Mucosa of stomach (tissue), 1 donor: ENCODE results near the gene LIN37.

ENCODE experiments used
- H3K27me3 ChIP-seq: one replicate; pipeline ENCODE4 v1.7.0; 2013; ENCODE audit warnings: mild to moderate bottlenecking, low read length; ENCODE audit not compliant: control insufficient read depth, insufficient read depth
- H3K36me3 ChIP-seq: one replicate; pipeline ENCODE4 v1.7.0; 2013; ENCODE audit warnings: low read length; ENCODE audit not compliant: control insufficient read depth, insufficient read depth
- H3K4me1 ChIP-seq: one replicate; pipeline ENCODE4 v1.7.0; 2013; ENCODE audit warnings: mild to moderate bottlenecking, low read length; ENCODE audit not compliant: control insufficient read depth, insufficient read depth
- H3K4me3 ChIP-seq: one replicate; pipeline ENCODE4 v1.7.0; 2013; ENCODE audit warnings: low read length
- H3K9ac ChIP-seq: one replicate; pipeline ENCODE4 v1.7.0; 2013; ENCODE audit warnings: mild to moderate bottlenecking, low read length, moderate library complexity
- H3K9me3 ChIP-seq: one replicate; pipeline ENCODE4 v1.7.0; 2013; ENCODE audit warnings: mild to moderate bottlenecking, low read length, moderate library complexity; ENCODE audit not compliant: control insufficient read depth
- donor health status: Pancreatic carcinoma.

The LIN37 gene

GRCh38 chr19:35741203-35741515 is 7.2 kb upstream of the LIN37 start:
- Histone ChIP-seq H3K4me3 (peak overlapping the region; percentile 69), H3K36me3 (peaks cover 4% of the 10 kb centered on the region)

GRCh38 chr19:35742121-35742724 is 6.2 kb upstream of the LIN37 start, which contains the start of gene IGFLR1:
IGFLR1 (minus strand) TSS chr19:35742452; CDS start chr19:35741180, 1,272 bp downstream.
- no peaks in the 10 kb centered on the region for H3K27me3 ChIP-seq
- no peaks in the 10 kb centered on the region for H3K36me3 ChIP-seq
- peaks cover 27% of the 10 kb centered on the region for H3K4me1 ChIP-seq
- no peaks in the 10 kb centered on the region for H3K9me3 ChIP-seq
- no peak within 1 kb of the TSS for H3K4me3 ChIP-seq
- no peak within 1 kb of the TSS for H3K9ac ChIP-seq

More at GRCh38 chr19:35741203-35741515, 7.2 kb upstream of the LIN37 start:
- Histone ChIP-seq H3K27me3 (no peaks in the 10 kb centered on the region), H3K9ac (peak overlapping the region; percentile 52), H3K4me1 (peaks cover 23% of the 10 kb centered on the region), H3K9me3 (no peaks in the 10 kb centered on the region)

GRCh38 chr19:35743640-35744429 is 4.5 kb upstream of the LIN37 start:
- peaks cover 33% of the 10 kb centered on the region for H3K4me1 ChIP-seq
- no peaks in the 10 kb centered on the region for H3K9me3 ChIP-seq
- H3K9ac ChIP-seq, result no peak overlapping the region
- H3K36me3 ChIP-seq, result no peaks in the 10 kb centered on the region
- no peaks in the 10 kb centered on the region for H3K27me3 ChIP-seq
- peak overlapping the region; percentile 26 for H3K4me3 ChIP-seq

- H3K9me3 ChIP-seq, result no peaks in the 10 kb centered on the region
- peak overlapping the region; percentile 26 for H3K4me3 ChIP-seq
- H3K9ac ChIP-seq, result peak overlapping the region; percentile 96
- H3K36me3 ChIP-seq, result no peaks in the 10 kb centered on the region
- no peaks in the 10 kb centered on the region for H3K27me3 ChIP-seq
- peaks cover 37% of the 10 kb centered on the region for H3K4me1 ChIP-seq
Observed at GRCh38 chr19:35744430-35745327, 3.7 kb upstream of the LIN37 start.

- Histone ChIP-seq H3K4me1 (peaks cover 31% of the 10 kb centered on the region), H3K9me3 (no peaks in the 10 kb centered on the region), H3K4me3 (peak within 1 kb of the TSS; percentile 85), H3K27me3 (no peaks in the 10 kb centered on the region), H3K9ac (peak within 1 kb of the TSS; percentile 96), H3K36me3 (no peaks in the 10 kb centered on the region)
Observed at GRCh38 chr19:35745328-35746086, 2.9 kb upstream of the LIN37 start, which contains the start of the genes PSENEN and U2AF1L4. PSENEN (plus strand) TSS chr19:35745651; CDS start chr19:35745931, 280 bp downstream. U2AF1L4 (minus strand) TSS chr19:35745418; CDS start chr19:35745391, 27 bp downstream.

GRCh38 chr19:35746087-35746462 is 2.3 kb upstream of the LIN37 start:
- Histone ChIP-seq H3K9ac (peak overlapping the region; percentile 96), H3K27me3 (no peaks in the 10 kb centered on the region), H3K4me3 (peak overlapping the region; percentile 85), H3K36me3 (no peaks in the 10 kb centered on the region), H3K9me3 (no peaks in the 10 kb centered on the region), H3K4me1 (peaks cover 31% of the 10 kb centered on the region)

GRCh38 chr19:35746531-35746930 is 1.8 kb upstream of the LIN37 start:
- peak overlapping the region; percentile 96 for H3K9ac ChIP-seq

GRCh38 chr19:35750167-35750566 is 1.8 kb downstream of the LIN37 start:
- no peak overlapping the region for H3K9ac ChIP-seq
- H3K9me3 ChIP-seq, result no peaks in the 10 kb centered on the region
- peaks cover 26% of the 10 kb centered on the region for H3K4me1 ChIP-seq
- no peak overlapping the region for H3K4me3 ChIP-seq
- peaks cover 12% of the 10 kb centered on the region for H3K36me3 ChIP-seq
- H3K27me3 ChIP-seq, result peaks cover 2% of the 10 kb centered on the region

More at GRCh38 chr19:35746531-35746930, 1.8 kb upstream of the LIN37 start:
- no peaks in the 10 kb centered on the region for H3K27me3 ChIP-seq
- no peak overlapping the region for H3K4me3 ChIP-seq
- no peaks in the 10 kb centered on the region for H3K9me3 ChIP-seq
- peaks cover 31% of the 10 kb centered on the region for H3K4me1 ChIP-seq
- H3K36me3 ChIP-seq, result no peaks in the 10 kb centered on the region

- H3K36me3 ChIP-seq, result peaks cover 12% of the 10 kb centered on the region
- H3K27me3 ChIP-seq, result peaks cover 18% of the 10 kb centered on the region
- no peak overlapping the region for H3K9ac ChIP-seq
- no peak overlapping the region for H3K4me3 ChIP-seq
- peaks cover 35% of the 10 kb centered on the region for H3K4me1 ChIP-seq
- no peaks in the 10 kb centered on the region for H3K9me3 ChIP-seq
Observed at GRCh38 chr19:35751839-35752745, 3.7 kb downstream of the LIN37 start.

- Histone ChIP-seq H3K9ac (no peak overlapping the region), H3K27me3 (peaks cover 18% of the 10 kb centered on the region), H3K9me3 (no peaks in the 10 kb centered on the region), H3K4me1 (peaks cover 37% of the 10 kb centered on the region), H3K36me3 (peaks cover 12% of the 10 kb centered on the region), H3K4me3 (no peak overlapping the region)
Observed at GRCh38 chr19:35752746-35753350, 4.5 kb downstream of the LIN37 start.
